OCI-LY1 (cell line): ENCODE data around the gene PRLH.

ENCODE experiments used
- H2AFZ ChIP-seq: fragments of 200-600 bp; sonication (generic), shearing (Covaris generic); 2 replicates; pipeline ENCODE4 v1.6.0; 2014; ENCODE audit warnings: antibody characterized with exemption, mild to moderate bottlenecking, low read length
- H3F3A ChIP-seq: fragments of 200-600 bp; sonication (generic), shearing (Covaris generic); 2 replicates; pipeline ENCODE4 v1.6.0; 2014; ENCODE audit warnings: mild to moderate bottlenecking, antibody characterized with exemption, low read length, moderate library complexity; ENCODE audit not compliant: insufficient read depth
- H3K27ac ChIP-seq: fragments of 200-600 bp; sonication (generic); 2 replicates; pipeline ENCODE4 v1.5.1; 2014; ENCODE audit warnings: low read length, mixed run types, mild to moderate bottlenecking, low read depth; ENCODE audit not compliant: poor library complexity, severe bottlenecking
- H3K27me3 ChIP-seq: fragments of 200-600 bp; sonication (generic); 2 replicates; pipeline ENCODE4 v1.6.0; 2014; ENCODE audit warnings: antibody characterized with exemption, mild to moderate bottlenecking, low read length, moderate library complexity; ENCODE audit not compliant: insufficient read depth
- H3K36me3 ChIP-seq: fragments of 200-600 bp; sonication (generic); 2 replicates; pipeline ENCODE4 v1.6.1; 2014; ENCODE audit warnings: mild to moderate bottlenecking, antibody characterized with exemption, low read length, moderate library complexity, mixed read lengths; ENCODE audit not compliant: insufficient read depth
- H3K4me1 ChIP-seq: fragments of 200-600 bp; sonication (generic); 2 replicates; pipeline ENCODE4 v1.5.1; 2014; ENCODE audit warnings: mild to moderate bottlenecking, low read length, moderate library complexity; ENCODE audit not compliant: insufficient read depth, severe bottlenecking
- H3K4me2 ChIP-seq: fragments of 200-600 bp; sonication (generic), shearing (Covaris generic); 2 replicates; pipeline ENCODE4 v1.6.1; 2014; ENCODE audit warnings: low read length
- H3K4me3 ChIP-seq: fragments of 200-600 bp; sonication (generic); 2 replicates; pipeline ENCODE4 v1.5.1; 2014; ENCODE audit warnings: low read length, low read depth, mild to moderate bottlenecking, mixed read lengths; ENCODE audit not compliant: poor library complexity, severe bottlenecking
- H3K79me2 ChIP-seq: fragments of 200-600 bp; shearing (Covaris generic); 2 replicates; pipeline ENCODE4 v1.6.1; 2016; ENCODE audit warnings: mixed run types, low read length, mixed read lengths; ENCODE audit not compliant: insufficient read depth
- H3K9ac ChIP-seq: fragments of 200-600 bp; sonication (generic), shearing (Covaris generic); 2 replicates; pipeline ENCODE4 v1.6.1; 2014; ENCODE audit warnings: mild to moderate bottlenecking, low read length, mixed read lengths
- H3K9me2 ChIP-seq: fragments of 200-600 bp; sonication (generic), shearing (Covaris generic); 2 replicates; pipeline ENCODE4 v1.6.1; 2014; ENCODE audit warnings: low read depth, mild to moderate bottlenecking, low read length, mixed read lengths
- H3K9me3 ChIP-seq: fragments of 200-600 bp; shearing (Covaris generic); 2 replicates; pipeline ENCODE4 v1.6.1; 2014; ENCODE audit warnings: low read length, mixed read lengths
- H4K20me1 ChIP-seq: fragments of 200-600 bp; sonication (generic), shearing (Covaris generic); 2 replicates; pipeline ENCODE4 v1.6.0; 2016; ENCODE audit warnings: mild to moderate bottlenecking, low read length; ENCODE audit not compliant: insufficient read depth
- EZH2 ChIP-seq: fragments of 200-600 bp; sonication (generic), shearing (Covaris generic); IDR thresholded peaks from 2 replicates; pipeline ENCODE4 v1.8.0; 2017; ENCODE audit warnings: borderline replicate concordance, mixed run types, mild to moderate bottlenecking, antibody characterized with exemption, low read length, moderate library complexity, mixed read lengths
- TF ChIP-seq, protein P1 (sequence below): fragments of 200-600 bp; sonication (generic), shearing (Covaris generic); IDR thresholded peaks from 2 replicates; pipeline ENCODE4 v1.5.1; 2017; ENCODE audit warnings: mild to moderate bottlenecking, antibody characterized with exemption, low read length, moderate library complexity, mixed read lengths

Gene PRLH

DNA sequence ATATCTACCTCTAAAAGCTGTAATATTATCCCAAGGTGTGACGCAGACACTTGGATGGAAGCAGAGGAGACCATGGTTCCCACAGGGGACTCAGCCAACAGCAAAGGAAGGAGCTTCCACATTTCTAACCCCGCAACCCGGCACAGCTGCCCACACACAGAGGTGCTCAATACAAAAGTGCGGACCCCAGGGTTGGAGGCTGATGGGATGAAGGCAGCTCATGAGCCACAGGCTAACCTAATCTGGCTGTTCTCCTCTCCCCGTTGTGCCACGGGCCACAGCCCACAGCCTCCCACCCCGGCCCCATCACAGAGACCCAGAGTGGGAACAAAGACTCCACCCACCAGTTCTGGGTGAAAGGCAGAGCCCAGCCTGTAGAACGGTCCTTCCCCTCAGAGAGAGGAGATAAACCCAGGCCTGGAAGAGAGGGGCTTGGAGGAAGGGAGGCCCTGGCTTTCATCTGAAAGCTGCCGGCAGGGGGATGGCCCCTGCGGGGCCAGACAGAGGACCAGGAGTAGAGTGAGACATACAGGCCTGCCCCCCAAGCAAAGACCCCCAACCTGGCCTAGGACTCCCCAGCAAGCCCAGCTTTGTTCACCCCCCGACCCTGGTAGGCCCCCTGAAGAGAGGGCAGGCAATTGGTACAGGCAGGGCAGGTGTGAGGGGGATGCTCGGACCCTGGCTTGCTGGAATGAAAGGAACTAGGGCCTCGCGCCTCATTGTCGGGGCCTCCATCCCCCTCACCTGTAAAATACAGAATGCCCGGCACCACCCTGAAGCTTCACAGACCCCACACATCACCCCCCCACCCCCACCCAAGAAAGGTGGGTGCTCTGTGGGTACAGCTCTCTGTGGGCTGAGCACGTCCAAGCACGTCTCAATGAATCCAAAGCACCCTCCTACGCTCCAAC lies 17.3 kb downstream of the PRLH start:
- Histone ChIP-seq H4K20me1 (no peaks in the 10 kb centered on the region), H2AFZ (no peak overlapping the region)

DNA sequence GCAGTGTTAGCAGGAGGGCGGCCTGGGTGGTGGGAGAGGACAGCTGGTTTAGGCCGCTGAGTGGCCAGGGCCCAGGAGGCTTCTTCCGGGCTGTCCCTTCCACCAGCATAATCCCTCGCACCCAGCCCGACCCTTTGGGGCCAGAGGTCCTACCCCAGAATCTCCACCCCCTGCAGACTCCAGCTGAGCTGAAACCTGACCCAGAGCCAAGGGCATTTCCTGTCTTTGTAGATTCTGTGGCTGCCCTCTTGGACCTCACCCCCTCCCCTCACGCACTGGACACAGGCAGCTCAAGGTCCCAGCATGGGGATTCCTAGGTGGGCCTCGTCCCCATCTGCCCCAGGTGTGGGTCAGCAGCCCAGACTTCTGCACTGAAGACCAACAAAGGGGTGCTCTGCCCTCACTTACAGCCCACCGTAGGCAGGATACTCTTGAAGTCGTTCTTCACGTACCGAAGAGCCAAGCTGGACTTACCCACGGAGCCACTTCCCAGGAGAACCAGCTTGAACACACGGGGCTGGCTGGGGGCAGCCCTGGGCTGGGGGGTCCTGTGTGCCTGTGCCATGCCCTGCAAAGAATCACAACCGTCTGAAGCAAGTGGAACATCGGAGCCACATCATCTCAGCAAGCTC lies 19.3 kb downstream of the PRLH start:
- Histone ChIP-seq H3K9me2 (no peaks in the 10 kb centered on the region), H3K4me2 (no peak overlapping the region), H3K9me3 (no peaks in the 10 kb centered on the region), H4K20me1 (no peaks in the 10 kb centered on the region), H3K27me3 (0 out of 2 replicates have a peak, but pooled peaks cover 3% of the 10 kb centered on the region), H3K4me3 (no peak overlapping the region), H3K27ac (no peak overlapping the region), H3F3A (no peaks in the 10 kb centered on the region), H3K36me3 (no peaks in the 10 kb centered on the region), H3K9ac (no peak overlapping the region), H3K4me1 (peaks cover 3% of the 10 kb centered on the region), H3K79me2 (no peaks in the 10 kb centered on the region), H2AFZ (no peak overlapping the region)
- no peak for TF ChIP-seq EZH2
- TF ChIP-seq, protein P1, sequence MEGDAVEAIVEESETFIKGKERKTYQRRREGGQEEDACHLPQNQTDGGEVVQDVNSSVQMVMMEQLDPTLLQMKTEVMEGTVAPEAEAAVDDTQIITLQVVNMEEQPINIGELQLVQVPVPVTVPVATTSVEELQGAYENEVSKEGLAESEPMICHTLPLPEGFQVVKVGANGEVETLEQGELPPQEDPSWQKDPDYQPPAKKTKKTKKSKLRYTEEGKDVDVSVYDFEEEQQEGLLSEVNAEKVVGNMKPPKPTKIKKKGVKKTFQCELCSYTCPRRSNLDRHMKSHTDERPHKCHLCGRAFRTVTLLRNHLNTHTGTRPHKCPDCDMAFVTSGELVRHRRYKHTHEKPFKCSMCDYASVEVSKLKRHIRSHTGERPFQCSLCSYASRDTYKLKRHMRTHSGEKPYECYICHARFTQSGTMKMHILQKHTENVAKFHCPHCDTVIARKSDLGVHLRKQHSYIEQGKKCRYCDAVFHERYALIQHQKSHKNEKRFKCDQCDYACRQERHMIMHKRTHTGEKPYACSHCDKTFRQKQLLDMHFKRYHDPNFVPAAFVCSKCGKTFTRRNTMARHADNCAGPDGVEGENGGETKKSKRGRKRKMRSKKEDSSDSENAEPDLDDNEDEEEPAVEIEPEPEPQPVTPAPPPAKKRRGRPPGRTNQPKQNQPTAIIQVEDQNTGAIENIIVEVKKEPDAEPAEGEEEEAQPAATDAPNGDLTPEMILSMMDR = no peak

More for the DNA sequence above, 17.3 kb downstream of the PRLH start:
- Histone ChIP-seq H3K9ac (no peak overlapping the region), H3K4me3 (no peak overlapping the region), H3K36me3 (no peaks in the 10 kb centered on the region), H3K79me2 (no peaks in the 10 kb centered on the region), H3F3A (no peaks in the 10 kb centered on the region), H3K27me3 (0 out of 2 replicates have a peak, but pooled peaks cover 3% of the 10 kb centered on the region), H3K4me1 (peaks cover 3% of the 10 kb centered on the region), H3K4me2 (no peak overlapping the region), H3K9me2 (no peaks in the 10 kb centered on the region), H3K27ac (no peak overlapping the region), H3K9me3 (no peaks in the 10 kb centered on the region)
- TF ChIP-seq, protein P1 = no peak
- TF ChIP-seq EZH2 = no peak

DNA sequence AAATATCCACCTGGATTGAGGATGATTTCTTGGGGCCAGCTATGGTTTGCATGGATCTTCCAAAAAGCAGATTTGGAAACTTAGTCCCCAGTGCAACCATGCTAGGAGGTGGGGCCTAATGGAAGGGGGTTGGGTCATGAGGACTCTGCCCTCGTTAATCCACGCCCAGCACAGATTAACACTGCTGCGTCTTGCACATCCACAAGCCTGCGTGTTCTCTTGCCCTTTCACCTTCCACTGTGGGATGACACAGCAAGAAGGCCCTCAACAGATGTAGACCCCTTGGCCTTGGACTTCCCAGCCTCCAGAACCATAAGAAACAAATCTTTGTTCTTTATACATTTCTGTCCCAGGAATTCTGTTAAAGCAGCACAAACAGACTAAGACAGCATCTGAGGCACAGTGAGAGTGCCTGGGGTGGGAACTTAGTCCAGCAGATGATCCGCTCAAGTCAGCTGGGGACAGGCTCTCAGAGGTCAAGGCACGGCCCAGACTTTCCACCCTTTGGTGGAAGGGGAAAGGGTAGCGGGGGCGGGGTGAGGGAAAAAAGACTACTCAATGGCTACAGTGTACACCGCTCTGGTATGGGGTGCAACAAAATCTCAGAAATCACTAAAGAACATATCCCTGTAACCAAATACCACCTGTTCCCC lies 21.8 kb downstream of the PRLH start:
- Histone ChIP-seq H3K27ac (no peak overlapping the region), H3K4me3 (no peak overlapping the region), H3K4me2 (no peak overlapping the region), H3K79me2 (no peaks in the 10 kb centered on the region), H4K20me1 (no peaks in the 10 kb centered on the region), H3K4me1 (no peaks in the 10 kb centered on the region), H3K36me3 (no peaks in the 10 kb centered on the region), H3F3A (no peaks in the 10 kb centered on the region), H2AFZ (no peak overlapping the region), H3K9me3 (no peaks in the 10 kb centered on the region), H3K9me2 (no peaks in the 10 kb centered on the region), H3K9ac (no peak overlapping the region), H3K27me3 (0 out of 2 replicates have a peak, but pooled peaks cover 3% of the 10 kb centered on the region)
- TF ChIP-seq, protein P1 = no peak
- TF ChIP-seq EZH2 = no peak
